Coronary artery (tissue), 2 donors: ENCODE data around the gene GNAI3.

Experiments
- DNase-seq: peaks from one replicate; pipeline ENCODE4 v3.0.0-alpha.2; 2017; ENCODE audit warnings: low spot score
- H3K27ac ChIP-seq, 2 donors: fragments of 200-600 bp; sonication (generic); one replicate each; pipeline ENCODE4 v1.5.1; 2016 to 2019
- H3K4me3 ChIP-seq: fragments of 200-600 bp; sonication (generic); 2 replicates; pipeline ENCODE4 v1.5.1; 2016; ENCODE audit warnings: mild to moderate bottlenecking, moderate library complexity
- TF ChIP-seq, protein P1 (sequence below): fragments of 200-600 bp; sonication (generic); IDR thresholded peaks from one replicate; pipeline ENCODE4 v1.5.1; 2019; ENCODE audit warnings: antibody characterized with exemption

The GNAI3 gene

DNA sequence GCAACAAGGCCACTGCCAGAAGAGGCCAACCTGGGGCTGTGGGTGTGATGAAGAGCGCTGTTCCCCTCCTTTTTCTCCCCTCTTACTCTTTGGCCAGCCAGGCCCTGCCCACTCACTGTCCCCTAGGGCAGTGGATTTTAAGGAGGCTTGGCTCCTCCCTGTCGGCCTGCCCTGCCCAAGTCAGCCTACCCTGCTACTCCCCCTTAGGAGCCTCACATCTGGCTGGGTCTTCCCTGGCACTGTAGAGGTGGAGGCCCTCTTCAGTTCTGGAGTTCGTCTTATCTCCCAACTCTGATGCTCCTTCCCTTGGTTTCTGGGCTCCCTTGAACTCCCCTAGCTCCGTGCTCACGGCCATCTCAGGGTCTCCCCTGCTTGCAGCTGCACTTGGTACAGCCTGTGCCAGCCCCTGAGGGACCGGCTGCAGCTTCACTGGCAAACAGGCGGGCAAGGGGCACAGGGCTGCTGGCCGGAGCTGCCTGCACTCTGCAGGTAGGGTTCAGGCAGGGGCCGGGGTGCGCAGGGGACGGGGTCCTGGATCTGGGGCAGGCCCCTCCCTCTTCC lies 75.3 kb downstream of the GNAI3 start:
- TF ChIP-seq, protein P1, sequence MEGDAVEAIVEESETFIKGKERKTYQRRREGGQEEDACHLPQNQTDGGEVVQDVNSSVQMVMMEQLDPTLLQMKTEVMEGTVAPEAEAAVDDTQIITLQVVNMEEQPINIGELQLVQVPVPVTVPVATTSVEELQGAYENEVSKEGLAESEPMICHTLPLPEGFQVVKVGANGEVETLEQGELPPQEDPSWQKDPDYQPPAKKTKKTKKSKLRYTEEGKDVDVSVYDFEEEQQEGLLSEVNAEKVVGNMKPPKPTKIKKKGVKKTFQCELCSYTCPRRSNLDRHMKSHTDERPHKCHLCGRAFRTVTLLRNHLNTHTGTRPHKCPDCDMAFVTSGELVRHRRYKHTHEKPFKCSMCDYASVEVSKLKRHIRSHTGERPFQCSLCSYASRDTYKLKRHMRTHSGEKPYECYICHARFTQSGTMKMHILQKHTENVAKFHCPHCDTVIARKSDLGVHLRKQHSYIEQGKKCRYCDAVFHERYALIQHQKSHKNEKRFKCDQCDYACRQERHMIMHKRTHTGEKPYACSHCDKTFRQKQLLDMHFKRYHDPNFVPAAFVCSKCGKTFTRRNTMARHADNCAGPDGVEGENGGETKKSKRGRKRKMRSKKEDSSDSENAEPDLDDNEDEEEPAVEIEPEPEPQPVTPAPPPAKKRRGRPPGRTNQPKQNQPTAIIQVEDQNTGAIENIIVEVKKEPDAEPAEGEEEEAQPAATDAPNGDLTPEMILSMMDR, result no peak
- H3K4me3 ChIP-seq, result peak overlapping the region; percentile 63
- no peak for DNase-seq
- H3K27ac ChIP-seq, result peak overlapping the region; percentile 7 to 67

DNA sequence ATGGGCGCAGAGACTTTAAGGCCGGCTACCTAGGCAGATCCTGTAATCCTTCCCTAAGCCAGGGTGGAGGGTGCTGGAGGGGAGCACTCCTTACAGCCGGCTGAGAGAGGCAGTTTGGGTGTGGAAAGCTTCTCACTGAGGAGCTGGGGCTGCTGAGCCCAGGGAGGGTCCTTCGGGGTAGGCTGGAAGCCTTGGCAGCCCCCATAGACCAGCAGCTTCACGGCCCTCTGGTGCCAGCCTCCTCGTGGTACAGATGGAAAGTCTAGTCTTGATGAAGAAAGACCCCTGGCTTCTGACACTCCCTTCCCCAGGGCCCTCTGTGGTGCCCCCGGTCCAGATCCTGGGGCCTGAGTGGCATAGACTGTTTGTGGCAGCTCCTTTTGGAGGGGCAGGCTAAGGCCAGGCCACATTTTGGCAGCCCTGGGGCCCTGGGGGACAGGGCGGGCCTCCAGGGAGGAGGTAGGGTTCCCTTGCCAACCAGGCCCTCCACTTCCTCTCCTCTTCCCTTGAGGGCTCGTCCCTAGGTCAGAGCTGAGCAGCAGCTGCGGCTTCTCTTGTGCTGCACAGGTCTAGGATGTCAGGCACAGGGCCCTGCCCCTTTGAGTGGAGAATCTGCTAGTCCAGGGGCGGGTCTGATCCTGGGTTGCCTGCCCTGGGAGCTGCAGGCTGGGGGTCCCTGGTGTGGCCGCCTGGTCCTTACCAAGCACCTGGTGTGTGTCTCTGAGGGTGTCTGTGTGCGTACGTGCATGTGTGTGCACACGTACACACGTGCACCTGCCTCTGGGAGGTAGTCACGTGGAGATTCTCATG lies 76.0 kb downstream of the GNAI3 start:
- no peak for DNase-seq
- TF ChIP-seq, protein P1, result no peak
- Histone ChIP-seq H3K27ac (peak overlapping the region in 1 of 2 donors; percentile 67), H3K4me3 (peak overlapping the region; percentile 63)

DNA sequence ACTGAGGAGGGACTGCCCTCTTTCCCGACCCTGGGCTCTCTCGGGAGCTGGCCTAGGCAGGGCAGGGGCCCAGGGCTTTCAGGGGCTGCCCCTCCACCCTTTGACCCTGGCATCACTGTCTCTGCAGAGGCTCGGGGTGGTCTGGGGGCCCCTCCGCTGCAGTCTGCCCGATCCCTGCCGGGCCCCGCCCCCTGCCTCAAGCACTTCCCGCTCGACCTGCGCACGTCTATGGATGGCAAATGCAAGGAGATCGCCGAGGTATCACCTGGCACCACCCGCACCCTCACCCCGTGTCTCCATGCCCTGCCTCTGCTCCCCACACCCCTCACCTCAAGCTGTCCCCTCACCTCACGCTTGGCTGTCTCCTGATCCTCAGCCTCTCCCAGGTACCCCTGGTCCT lies 76.8 kb downstream of the GNAI3 start:
- no peak overlapping the region for H3K27ac ChIP-seq
- TF ChIP-seq, protein P1, result no peak
- no peak overlapping the region for H3K4me3 ChIP-seq
- DNase-seq, result no peak

DNA sequence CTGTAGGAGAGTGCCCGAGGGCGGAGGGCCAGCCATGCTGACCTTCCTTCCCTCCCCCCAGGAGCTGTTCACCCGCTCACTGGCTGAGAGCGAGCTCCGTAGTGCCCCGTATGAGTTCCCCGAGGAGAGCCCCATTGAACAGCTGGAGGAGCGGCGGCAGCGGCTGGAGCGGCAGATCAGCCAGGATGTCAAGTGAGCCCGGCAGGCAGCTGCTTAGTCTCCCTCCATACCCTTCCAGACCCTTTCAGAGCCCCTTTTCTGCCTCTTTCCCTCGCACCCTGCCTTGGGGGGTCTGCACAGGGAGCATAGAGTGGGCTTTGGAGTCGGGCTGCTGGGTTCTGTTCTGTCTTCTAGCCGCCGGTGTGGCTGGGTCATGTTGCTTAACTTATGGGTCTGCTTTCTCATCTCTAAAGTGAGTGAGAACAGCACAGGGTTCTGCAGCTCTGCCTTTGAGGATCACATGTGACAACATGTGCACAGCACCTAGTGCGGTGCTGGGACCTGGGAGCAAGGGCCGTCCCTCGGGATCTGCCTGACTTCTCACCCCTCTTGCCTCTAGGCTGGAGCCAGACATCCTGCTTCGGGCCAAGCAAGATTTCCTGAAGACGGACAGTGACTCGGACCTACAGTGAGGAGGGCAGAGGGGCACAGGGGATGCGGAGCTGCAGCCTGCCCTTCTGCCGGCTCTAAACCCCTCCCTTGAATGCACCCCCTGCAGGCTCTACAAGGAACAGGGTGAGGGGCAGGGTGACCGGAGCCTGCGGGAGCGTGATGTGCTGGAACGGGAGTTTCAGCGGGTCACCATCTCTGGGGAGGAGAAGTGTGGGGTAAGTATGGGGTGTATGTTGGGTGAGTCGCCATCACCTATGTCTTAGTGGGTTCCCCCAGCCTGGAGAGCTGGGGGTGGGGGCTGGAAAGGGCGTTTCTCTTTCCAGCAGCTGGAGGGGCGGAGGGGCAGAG lies 77.5 kb downstream of the GNAI3 start:
- no peak for DNase-seq
- Histone ChIP-seq H3K4me3 (no peak overlapping the region), H3K27ac (no peak overlapping the region)
- TF ChIP-seq, protein P1, result no peak

DNA sequence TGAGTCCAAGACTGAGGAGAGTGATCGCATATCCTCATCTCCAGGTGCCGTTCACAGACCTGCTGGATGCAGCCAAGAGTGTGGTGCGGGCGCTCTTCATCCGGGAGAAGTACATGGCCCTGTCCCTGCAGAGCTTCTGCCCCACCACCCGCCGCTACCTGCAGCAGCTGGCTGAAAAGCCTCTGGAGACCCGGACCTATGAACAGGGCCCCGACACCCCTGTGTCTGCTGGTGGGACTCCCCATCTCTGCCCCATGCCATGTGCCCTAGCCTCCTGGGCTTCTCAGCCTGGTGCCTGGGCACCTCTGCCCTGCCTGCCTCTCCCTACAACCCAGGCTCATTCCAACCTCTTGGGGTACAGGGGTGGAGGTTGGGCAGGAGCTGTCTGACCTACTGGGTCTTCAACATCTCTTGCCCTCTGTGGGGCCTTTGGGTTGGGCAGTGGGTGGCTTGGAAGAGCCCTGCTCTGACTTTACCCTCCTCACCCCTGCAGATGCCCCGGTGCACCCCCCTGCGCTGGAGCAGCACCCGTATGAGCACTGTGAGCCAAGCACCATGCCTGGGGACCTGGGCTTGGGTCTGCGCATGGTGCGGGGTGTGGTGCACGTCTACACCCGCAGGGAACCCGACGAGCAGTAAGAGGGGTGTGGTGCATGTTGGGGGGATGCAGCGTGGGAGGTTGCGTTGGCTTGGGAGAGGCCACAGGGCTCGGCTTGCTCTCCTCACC lies 78.4 kb downstream of the GNAI3 start:
- H3K27ac ChIP-seq, result no peak overlapping the region
- H3K4me3 ChIP-seq, result no peak overlapping the region
- TF ChIP-seq, protein P1, result no peak
- DNase-seq, result no peak

DNA sequence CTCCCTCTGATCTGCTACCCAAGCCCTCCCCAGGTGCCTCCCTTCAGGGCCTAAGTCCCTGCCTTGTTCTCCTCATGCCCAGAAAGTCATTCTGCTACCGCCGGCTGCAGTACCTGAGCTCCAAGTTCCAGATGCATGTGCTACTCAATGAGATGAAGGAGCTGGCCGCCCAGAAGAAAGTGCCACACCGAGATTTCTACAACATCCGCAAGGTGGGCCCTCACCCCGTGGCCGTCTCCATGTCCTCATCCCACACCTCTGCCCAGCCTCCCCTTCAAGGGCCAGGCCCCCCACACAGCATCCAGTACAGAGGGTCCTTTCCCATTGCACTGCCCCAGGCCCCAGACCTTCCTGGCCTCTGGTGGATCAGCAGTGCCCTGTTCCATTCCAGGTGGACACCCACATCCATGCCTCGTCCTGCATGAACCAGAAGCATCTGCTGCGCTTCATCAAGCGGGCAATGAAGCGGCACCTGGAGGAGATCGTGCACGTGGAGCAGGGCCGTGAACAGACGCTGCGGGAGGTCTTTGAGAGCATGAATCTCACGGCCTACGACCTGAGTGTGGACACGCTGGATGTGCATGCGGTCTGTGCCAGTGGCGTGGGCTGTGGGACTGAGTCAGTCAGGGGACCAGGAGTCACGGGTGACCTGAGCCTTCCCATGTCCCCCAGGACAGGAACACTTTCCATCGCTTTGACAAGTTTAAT lies 79.4 kb downstream of the GNAI3 start:
- no peak overlapping the region for H3K27ac ChIP-seq

More for the DNA sequence above, 79.4 kb downstream of the GNAI3 start:
- no peak for DNase-seq
- TF ChIP-seq, protein P1, result no peak
- H3K4me3 ChIP-seq, result no peak overlapping the region
